ENCODE data around the gene TRH.
"Not testable (repeated sequence)": the region's sequence is repeated elsewhere in the genome, so short reads cannot be mapped to it uniquely, and the experiment has no call there.

The TRH gene

GRCh38 chr3:130002666-130003598 is 28.4 kb downstream of the TRH start:
- peak overlapping the region; percentile 78 for H3K4me3 ChIP-seq
- H3K27ac ChIP-seq: peak overlapping the region in 1 of 2 donors; percentile 16
- peak; percentile 67 for TF ChIP-seq CTCF (IDR thresholded peaks at IDR 0.05)
- not testable (repeated sequence) for DNase-seq (ENCODE audit: low spot score)

GRCh38 chr3:130010556-130010955 is 36.0 kb downstream of the TRH start:
- no peak overlapping the region for H3K27ac ChIP-seq
- no peak overlapping the region for H3K4me3 ChIP-seq
- DNase-seq (ENCODE audit: low spot score): no peak
- TF ChIP-seq CTCF (IDR thresholded peaks at IDR 0.05): no peak

- DNase-seq (ENCODE audit: low spot score); H3K27ac ChIP-seq; H3K4me3 ChIP-seq: not testable (repeated sequence)
Observed at GRCh38 chr3:130012108-130012507, 37.6 kb downstream of the TRH start.

GRCh38 chr3:130013246-130013645 is 38.7 kb downstream of the TRH start:
- H3K27ac ChIP-seq; H3K4me3 ChIP-seq; DNase-seq (ENCODE audit: low spot score): not testable (repeated sequence)

- no peak for DNase-seq (ENCODE audit: low spot score)
- Histone ChIP-seq H3K4me3 (no peak overlapping the region), H3K27ac (no peak overlapping the region)
- no peak for TF ChIP-seq CTCF (IDR thresholded peaks at IDR 0.05)
Observed at GRCh38 chr3:130014526-130014925, 40.0 kb downstream of the TRH start.

GRCh38 chr3:130017661-130018060 is 43.1 kb downstream of the TRH start:
- not testable (repeated sequence) for DNase-seq (ENCODE audit: low spot score); H3K4me3 ChIP-seq; H3K27ac ChIP-seq

- H3K27ac ChIP-seq; DNase-seq (ENCODE audit: low spot score); H3K4me3 ChIP-seq: not testable (repeated sequence)
Observed at GRCh38 chr3:130026146-130026829, 51.8 kb downstream of the TRH start.

GRCh38 chr3:130027437-130027836 is 52.9 kb downstream of the TRH start:
- not testable (repeated sequence) for DNase-seq (ENCODE audit: low spot score); H3K27ac ChIP-seq; H3K4me3 ChIP-seq
